Heart left ventricle (tissue), 13 donors: ENCODE data around the gene IST1.

Source experiments
- CTCF ChIP-seq, 12 donors: fragments of 200-600 bp; sonication (generic) in 4 of 12; IDR thresholded peaks; one replicate each; pipeline versions ENCODE4 v1.5.0 to v1.8.0; 2018 to 2022; ENCODE audit warnings: antibody characterized with exemption in 12 of 12, mild to moderate bottlenecking in 5 of 12
- POLR2A ChIP-seq, 2 donors: fragments of 450-650 bp; IDR thresholded peaks; one replicate each; pipeline ENCODE4 v1.6.1; 2017; ENCODE audit warnings: antibody characterized with exemption in 2 of 2, mild to moderate bottlenecking in 2 of 2, moderate library complexity in 2 of 2
- donor health status: ischemic (EF 13 %, LVEDD 7.1; RV severe dilation, severe dysfunction).
- donor health status: DM: no; HTN: yes; CAD: no.
- donor health status: DM: no; HTN: no; CAD: no.
- donor health status: ischemic (EF 25% LVEDD 6.9; RV normal size, moderate dysfunction).
- donor health status: ischemic (EF 25% LVEDD 5.7; RV mildly dilated, moderate dysfunction).
- donor health status: ischemic (EF 35%, LVEDD 5.7; RV mildly dilated, moderate dysfunction).
- donor health status: nonischemic (EF 11% LVEDD 7.7; RV severe dilation, severe dysfunction).
- donor health status: DM: yes; HTN: yes; CAD: no.
- donor health status: PGD.
- donor health status: ischemic (EF 29% LVEDD 5.4; RV normal size, mild dysfunction).
- donor health status: nonischemic (EF 23%, LVEDD 6.1; RV moderate dilation, normal function).

GRCh38 chr16:71859762-71860521 is 35.4 kb upstream of the IST1 start:
- TF ChIP-seq CTCF (IDR thresholded peaks at IDR 0.05) (no peak), POLR2A (IDR thresholded peaks at IDR 0.05) (no peak)
